HG03442 (cell line): ENCODE results near the gene SLC66A1.

Experiments
- ATAC-seq: cut with Tn5 transposase; IDR thresholded peaks from one replicate; pipeline ENCODE4 v1.9.1; 2021; ENCODE audit warnings: mild to moderate bottlenecking, moderate library complexity; ENCODE audit not compliant: unreplicated experiment

SLC66A1 gene

DNA sequence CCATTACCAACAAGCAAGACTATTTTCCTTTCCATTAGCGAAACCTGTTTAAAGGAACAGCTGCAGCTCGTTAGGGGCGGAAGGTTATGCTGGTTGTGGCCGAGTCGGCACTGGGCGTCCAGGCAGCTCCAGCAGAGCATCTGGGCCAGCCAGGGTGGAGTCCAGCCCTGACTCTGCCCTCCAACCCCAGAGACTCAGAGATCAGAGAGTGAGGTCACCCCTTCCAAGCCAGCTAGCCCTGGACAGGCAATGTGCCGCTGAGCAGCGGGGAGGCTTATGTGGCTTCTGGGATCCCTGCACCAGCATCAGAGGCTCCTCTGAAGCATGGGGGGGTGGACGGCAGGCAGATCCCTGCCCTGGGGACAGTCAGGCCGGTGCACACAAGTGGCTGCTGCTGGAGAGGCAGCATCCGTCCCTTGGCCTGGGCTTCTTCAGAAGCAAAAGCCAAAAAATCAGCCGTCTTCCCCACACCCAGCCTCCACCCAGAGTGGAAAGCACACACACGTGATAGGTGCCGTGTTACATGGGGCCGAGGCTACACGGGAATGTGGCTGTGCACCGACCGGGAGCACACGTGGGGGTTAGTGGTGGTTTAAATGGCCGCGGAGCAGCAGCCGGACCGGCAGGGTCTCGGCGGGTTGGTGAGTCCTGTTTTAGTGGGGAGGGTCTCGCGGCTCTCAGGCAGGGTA is 30.1 kb downstream of the SLC66A1 start:
- no peak for ATAC-seq

DNA sequence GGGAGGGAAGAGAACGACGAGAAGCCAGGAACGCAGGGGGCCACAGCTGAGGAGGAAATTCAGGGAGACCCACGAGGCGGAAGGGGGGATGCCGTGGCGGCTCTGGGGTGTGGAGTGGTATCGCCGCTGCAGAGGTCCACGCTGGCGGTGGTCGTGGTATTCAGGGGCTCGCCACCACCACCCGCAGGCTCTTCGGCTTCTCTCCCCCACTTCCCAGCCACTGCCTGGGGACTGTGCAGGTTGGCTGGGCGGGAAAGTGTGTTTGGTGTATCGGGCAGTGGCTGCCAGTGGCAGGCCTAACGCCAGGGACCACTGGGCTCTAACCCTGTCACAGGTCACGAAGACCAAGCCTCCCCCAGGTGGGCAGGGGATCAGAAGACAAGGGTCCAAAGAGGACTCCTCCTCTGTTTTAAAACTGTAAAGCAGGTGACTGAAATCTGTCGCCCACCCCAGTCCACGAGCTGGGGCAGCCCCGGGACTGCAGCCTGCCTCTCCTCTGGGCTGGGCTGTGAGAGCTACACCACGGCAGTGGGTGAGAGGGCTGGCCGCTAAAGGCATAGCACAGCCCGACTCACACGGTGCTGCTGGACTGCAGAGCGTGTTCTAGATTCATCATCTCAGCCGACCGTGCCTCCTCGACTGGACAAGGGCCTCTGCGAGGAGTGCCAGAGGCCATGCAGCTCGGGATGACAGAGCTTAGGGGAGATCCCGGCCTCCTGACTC is 30.9 kb downstream of the SLC66A1 start:
- no peak for ATAC-seq

DNA sequence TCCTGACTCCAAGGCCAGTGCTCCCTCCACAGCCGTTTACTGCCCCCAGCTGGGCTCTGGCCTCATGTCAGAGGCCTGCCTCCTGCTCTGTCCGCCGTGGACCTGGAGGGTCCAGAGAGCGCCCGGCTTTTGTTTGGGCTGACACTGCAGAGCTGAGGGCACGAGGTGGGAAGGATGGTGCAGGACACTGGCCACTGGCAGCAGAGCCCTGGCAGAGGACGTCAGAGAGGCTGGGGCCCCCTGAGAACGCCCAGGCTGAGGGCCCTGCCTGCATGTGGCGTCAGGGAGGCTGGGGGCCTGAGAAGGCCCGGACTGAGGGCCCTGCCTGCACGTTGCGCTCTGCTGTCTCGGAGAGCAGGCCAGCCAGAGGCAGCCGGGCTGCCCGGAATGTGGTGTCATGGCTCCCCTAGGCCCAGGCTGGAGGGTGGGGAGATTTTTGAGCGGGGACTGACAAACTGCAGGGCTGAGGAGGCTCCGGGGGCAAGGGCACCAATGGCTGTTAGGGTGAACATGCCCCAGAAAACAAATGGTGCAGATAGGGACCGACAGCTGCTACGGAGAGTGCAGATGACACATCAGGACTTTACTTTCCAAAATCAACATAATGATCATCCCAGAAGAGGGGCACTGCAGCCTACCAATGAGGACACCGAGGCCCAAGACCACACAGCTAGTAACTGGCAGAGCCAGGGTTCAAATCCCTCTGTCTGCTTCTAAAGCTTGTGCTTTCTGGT is 31.7 kb downstream of the SLC66A1 start:
- no peak for ATAC-seq

DNA sequence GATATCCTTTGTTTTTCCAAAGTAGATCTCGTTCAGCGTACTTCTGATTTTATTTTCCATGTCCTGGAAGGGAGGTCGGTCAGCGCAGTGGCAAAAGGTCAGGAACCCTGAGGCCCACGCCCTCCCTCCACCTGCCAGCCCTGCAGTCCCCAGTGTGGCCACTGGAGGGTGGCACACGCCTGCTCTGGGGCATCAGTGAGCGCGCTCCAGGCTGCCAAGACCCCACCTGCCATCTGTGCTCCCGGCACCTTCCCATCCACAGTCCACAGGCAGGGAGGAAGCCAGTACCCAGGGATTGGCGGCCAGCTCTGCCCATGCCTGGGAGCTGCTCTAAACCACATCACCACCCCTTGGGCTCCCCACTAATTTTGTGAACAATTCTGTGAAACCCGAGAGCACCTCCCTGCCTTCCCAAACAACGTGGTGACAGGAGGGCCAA is 32.3 kb downstream of the SLC66A1 start:
- no peak for ATAC-seq

GRCh38 chr1:19344831-19345230 is 32.7 kb downstream of the SLC66A1 start:
- ATAC-seq, result no peak

GRCh38 chr1:19345391-19345790 is 33.3 kb downstream of the SLC66A1 start:
- ATAC-seq, result no peak

- ATAC-seq, result no peak
Observed at GRCh38 chr1:19346026-19346425, 33.9 kb downstream of the SLC66A1 start.

DNA sequence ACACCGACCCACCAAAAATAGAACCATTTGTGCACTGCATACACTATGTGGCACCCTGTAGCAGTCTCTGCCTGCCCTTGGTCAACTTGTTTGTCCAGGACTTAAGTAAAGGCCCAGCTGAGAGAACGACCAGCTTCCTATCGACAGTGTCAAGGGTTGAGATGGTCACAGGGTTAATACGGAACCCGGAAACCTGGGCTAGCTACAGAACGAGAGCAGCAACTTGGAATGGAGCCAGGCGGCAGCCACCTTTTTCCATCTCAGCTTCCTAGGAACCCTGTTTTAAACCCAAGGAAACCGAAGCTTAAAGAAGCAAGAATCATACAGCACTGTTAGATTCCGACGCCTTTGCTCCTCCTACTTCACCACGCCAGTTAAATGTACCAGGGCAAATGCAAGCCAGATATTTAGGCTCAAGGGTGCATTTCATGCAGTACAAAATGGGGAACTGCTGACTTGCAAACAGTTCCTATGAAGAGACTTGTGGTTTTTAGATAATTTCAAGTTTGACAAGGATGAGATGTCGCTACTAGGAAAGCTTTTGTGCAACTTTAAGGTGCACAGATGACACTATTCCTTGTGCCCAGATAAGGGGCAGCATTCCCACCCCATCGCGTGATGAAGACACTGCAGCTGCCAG is 35.5 kb downstream of the SLC66A1 start:
- ATAC-seq, result no peak

DNA sequence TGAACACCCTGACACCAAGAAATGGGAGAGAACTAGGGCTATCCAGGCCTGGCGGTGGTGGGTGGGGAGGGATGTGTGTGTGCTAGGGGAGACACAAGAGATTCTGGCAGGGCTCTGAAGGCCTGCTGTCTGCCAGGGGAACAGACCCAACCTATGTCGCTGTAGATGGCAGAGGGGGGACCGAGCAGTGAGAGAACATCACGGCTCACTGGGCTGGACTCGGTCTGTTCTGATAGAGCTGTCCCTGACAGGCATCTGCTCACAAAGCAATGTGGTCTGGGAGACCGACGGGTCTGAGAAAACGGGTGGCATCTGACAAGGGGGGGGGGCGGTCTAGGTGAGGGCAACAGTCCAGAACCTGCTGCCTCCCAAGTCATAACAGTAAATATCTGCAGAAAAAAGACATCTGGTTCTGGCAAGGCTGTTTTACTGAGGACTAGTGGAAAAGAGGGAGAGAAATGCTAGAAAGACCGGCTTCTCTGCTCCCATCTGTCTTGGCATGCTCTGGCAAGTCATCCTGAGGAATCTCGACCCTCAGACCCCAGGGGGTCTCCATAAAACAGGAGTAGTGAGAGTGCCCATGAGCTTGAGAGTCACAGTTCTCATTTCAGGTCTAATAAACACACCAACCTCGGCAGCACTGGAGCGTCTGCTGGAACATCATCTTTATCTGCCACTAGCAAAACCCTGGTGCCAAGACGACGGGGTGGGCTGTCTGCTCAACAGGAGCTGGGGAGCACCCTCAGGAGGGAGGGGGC is 36.5 kb downstream of the SLC66A1 start:
- no peak for ATAC-seq

GRCh38 chr1:19349999-19350398 is 37.9 kb downstream of the SLC66A1 start:
- ATAC-seq, result no peak

- ATAC-seq, result no peak
Observed at GRCh38 chr1:19350566-19350965, 38.4 kb downstream of the SLC66A1 start.

- ATAC-seq, result no peak
Observed at GRCh38 chr1:19351873-19352272, 39.7 kb downstream of the SLC66A1 start.

DNA sequence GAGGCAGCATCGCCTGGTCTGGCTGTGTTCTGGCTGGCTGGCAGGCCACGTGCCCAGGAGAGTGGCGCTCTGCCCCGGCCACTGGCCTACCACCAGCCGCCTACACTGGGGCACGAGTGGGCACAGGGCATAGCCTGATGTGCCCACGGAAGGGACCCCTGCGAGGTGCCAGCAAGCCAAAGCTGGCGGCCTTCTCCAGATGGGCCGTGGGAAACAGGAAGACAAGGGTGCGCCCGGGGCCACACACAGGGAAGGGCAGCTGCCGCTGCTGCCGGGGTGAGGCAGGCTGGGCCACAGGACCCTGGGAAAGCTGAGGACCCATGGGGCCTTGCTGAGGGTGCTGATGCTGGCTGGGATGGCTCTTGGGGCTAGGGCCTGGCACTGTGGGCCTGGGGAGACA is 40.7 kb downstream of the SLC66A1 start:
- no peak for ATAC-seq

GRCh38 chr1:19353596-19353995 is 41.5 kb downstream of the SLC66A1 start:
- no peak for ATAC-seq

GRCh38 chr1:19354531-19354981 is 42.4 kb downstream of the SLC66A1 start:
- no peak for ATAC-seq

GRCh38 chr1:19356266-19356665 is 44.1 kb downstream of the SLC66A1 start:
- ATAC-seq, result no peak

GRCh38 chr1:19357299-19357986 is 45.3 kb downstream of the SLC66A1 start:
- ATAC-seq, result no peak

DNA sequence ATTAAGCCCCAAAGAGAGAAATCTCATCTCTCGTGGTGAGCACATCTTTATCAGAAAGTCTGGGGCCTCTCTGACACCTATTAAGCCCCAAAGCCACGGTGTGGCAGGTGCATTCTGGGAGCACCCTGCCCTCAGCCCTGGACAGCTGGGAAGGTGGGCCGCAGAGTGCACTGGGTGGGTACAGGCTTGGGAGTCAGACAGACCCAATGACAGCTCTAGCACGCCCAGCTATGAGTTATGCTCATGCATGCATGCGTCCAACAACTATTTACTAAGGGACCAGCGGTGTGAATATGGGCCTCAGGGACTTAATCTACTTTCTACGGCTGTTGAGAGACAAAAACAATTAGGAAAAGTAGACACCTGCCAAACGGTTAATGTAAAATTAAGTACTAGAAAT is 46.6 kb downstream of the SLC66A1 start:
- no peak for ATAC-seq

GRCh38 chr1:19359357-19359756 is 47.2 kb downstream of the SLC66A1 start:
- ATAC-seq, result no peak

GRCh38 chr1:19360016-19360415 is 47.9 kb downstream of the SLC66A1 start:
- ATAC-seq, result no peak
